Breast epithelium (tissue), 4 donors: ENCODE measurements around the gene SLC25A42. TPM values are rescaled to one million over a fixed set of nuclear protein-coding genes. Genes with fewer than 3 reads are reported as not detected.

Source experiments
- DNase-seq, 2 donors: peaks; one replicate each; pipeline ENCODE4 v3.0.0-alpha.2; 2019; ENCODE audit warnings: low spot score in 2 of 2
- H3K27ac ChIP-seq, 2 donors: fragments of 200-600 bp; sonication (generic) in 1 of 2; one replicate each; pipeline ENCODE4 v1.5.1; 2016 to 2019; ENCODE audit warnings: mild to moderate bottlenecking in 1 of 2
- H3K27me3 ChIP-seq, 2 donors: fragments of 200-600 bp; sonication (generic) in 1 of 2; one replicate each; pipeline versions ENCODE4 v1.5.1 to v1.6.0; 2017 to 2019; ENCODE audit warnings: control low read depth in 1 of 2, mild to moderate bottlenecking in 1 of 2
- H3K36me3 ChIP-seq: fragments of 200-600 bp; one replicate; pipeline ENCODE4 v1.5.1; 2019
- H3K4me1 ChIP-seq, 2 donors: fragments of 200-600 bp; sonication (generic); one replicate each; pipeline ENCODE4 v1.5.1; 2016 to 2019; ENCODE audit warnings: control low read depth in 1 of 2
- H3K4me3 ChIP-seq, 3 donors: fragments of 200-600 bp; sonication (generic); 1 replicate in 2 of 3; 2 replicates in 1 of 3; pipeline ENCODE4 v1.5.1; 2016 to 2019; ENCODE audit warnings: mild to moderate bottlenecking in 3 of 3, moderate library complexity in 2 of 3
- H3K9me3 ChIP-seq, 2 donors: fragments of 200-600 bp; sonication (generic) in 1 of 2; one replicate each; pipeline ENCODE4 v1.5.1; 2016 to 2019; ENCODE audit warnings: control low read depth in 1 of 2
- POLR2A ChIP-seq: fragments of 450-650 bp; IDR thresholded peaks from one replicate; pipeline ENCODE4 v1.6.1; 2016; ENCODE audit warnings: antibody characterized with exemption, mild to moderate bottlenecking, moderate library complexity
- POLR2AphosphoS5 ChIP-seq, 3 donors: sonication (generic); formaldehyde crosslinking; IDR thresholded peaks; one replicate each; pipeline ENCODE4 v1.6.1; 2017; ENCODE audit warnings: antibody characterized with exemption in 3 of 3
- intact Hi-C: fragments of 100-400 bp; cut with DNase I; formaldehyde crosslinking; loops from one replicate; pipeline ENCODE4 v1.15.1; 2023; ENCODE audit warnings: low total_unique reads
- total RNA-seq, 3 donors: library from RNA; depleted of rRNA; stranded (reverse); fragments of >200 nt; gene quantifications; one replicate each; pipeline ENCODE4 v1.1.0, GENCODE V29; 2016
- TF ChIP-seq, protein P1 (sequence below), 3 donors: fragments of 450-650 bp; IDR thresholded peaks; one replicate each; pipeline ENCODE4 v1.5.1; 2016 to 2017; ENCODE audit warnings: antibody characterized with exemption in 3 of 3, mild to moderate bottlenecking in 3 of 3, moderate library complexity in 3 of 3

SLC25A42 gene
- total RNA-seq, 3 donors from 2014 or later = 6.4 to 12.8 (median 9.8) TPM

DNA sequence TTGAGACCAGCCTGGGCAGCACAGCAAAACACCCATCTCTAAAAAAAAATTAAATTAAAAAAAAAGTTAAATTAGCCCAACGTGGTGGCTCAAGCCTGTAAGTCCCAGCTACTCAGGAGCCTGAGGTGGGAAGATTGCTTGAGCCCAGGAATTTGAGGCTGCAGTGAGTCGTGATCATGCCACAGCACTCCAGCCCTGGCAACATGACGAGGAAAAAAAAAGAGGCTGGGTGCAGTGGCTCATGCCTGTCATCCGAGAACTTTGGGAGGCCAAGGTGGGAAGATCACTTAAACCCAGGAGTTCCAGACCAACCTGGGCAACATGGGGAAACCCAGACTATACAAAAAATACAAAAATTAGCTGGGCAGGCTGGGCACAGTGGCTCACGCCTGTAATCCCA is 76.7 kb downstream of the SLC25A42 start:
- H3K27me3 ChIP-seq = no peaks in the 10 kb centered on the region
- H3K36me3 ChIP-seq = no peaks in the 10 kb centered on the region
- intact Hi-C loops = no loop called here
- H3K27ac ChIP-seq = no peak overlapping the region
- H3K9me3 ChIP-seq = no peaks in the 10 kb centered on the region
- H3K4me1 ChIP-seq = no peaks in the 10 kb centered on the region
- H3K4me3 ChIP-seq = no peak overlapping the region
- no peak for DNase-seq
- TF ChIP-seq POLR2AphosphoS5 (IDR thresholded peaks at IDR 0.05) (no peak), POLR2A (no peak)
- TF ChIP-seq, protein P1, sequence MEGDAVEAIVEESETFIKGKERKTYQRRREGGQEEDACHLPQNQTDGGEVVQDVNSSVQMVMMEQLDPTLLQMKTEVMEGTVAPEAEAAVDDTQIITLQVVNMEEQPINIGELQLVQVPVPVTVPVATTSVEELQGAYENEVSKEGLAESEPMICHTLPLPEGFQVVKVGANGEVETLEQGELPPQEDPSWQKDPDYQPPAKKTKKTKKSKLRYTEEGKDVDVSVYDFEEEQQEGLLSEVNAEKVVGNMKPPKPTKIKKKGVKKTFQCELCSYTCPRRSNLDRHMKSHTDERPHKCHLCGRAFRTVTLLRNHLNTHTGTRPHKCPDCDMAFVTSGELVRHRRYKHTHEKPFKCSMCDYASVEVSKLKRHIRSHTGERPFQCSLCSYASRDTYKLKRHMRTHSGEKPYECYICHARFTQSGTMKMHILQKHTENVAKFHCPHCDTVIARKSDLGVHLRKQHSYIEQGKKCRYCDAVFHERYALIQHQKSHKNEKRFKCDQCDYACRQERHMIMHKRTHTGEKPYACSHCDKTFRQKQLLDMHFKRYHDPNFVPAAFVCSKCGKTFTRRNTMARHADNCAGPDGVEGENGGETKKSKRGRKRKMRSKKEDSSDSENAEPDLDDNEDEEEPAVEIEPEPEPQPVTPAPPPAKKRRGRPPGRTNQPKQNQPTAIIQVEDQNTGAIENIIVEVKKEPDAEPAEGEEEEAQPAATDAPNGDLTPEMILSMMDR (IDR thresholded peaks at IDR 0.05) = no peak

DNA sequence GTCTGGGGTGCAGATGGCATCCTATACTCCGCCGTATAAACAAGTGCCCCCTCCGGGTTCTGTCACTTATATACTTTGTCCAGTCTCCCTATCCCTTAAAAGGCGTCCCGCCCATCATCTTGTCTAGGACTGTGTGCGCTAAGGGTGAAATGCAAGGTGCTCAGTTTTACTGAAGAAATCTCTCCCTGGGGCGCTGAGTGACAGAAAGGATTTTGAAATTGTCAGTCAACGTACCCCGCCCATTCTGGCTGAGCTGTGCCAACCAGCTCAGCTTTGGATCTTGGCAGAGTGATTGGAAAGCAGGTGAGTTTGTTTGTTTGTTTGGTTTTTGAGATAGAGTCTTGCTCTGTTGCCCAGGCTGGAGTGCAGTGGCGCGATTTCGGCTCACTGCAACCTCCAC is 78.6 kb downstream of the SLC25A42 start:
- Histone ChIP-seq H3K27ac (no peak overlapping the region), H3K4me1 (no peaks in the 10 kb centered on the region), H3K36me3 (no peaks in the 10 kb centered on the region), H3K9me3 (no peaks in the 10 kb centered on the region), H3K4me3 (no peak overlapping the region), H3K27me3 (no peaks in the 10 kb centered on the region)
- intact Hi-C loops = no loop called here
- no peak for DNase-seq
- TF ChIP-seq, protein P1 (IDR thresholded peaks at IDR 0.05) = no peak
- no peak for TF ChIP-seq POLR2AphosphoS5 (IDR thresholded peaks at IDR 0.05)
- TF ChIP-seq POLR2A = no peak

DNA sequence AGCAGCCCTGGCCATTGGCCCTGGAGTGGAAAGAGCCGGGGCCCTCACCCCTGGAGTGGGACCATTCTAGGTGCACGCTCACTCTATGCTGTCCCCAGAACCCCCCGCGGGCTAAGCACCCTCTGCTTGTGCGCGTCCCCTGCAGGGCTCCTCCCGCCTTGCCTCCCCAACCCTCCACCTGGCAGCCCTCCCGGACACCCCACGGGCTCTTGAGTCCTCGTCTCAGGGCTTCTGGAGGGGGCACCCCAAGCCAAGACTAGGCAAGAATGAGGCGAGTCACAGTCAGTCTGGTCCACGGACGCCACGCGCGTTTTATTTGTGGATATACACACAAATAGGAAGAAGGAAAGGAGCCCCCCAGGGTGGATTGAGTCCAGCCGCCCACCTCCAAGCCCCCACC is 81.5 kb downstream of the SLC25A42 start:
- no peaks in the 10 kb centered on the region for H3K9me3 ChIP-seq
- no peak for DNase-seq
- TF ChIP-seq POLR2AphosphoS5 (IDR thresholded peaks at IDR 0.05) = no peak
- no peaks in the 10 kb centered on the region for H3K36me3 ChIP-seq
- H3K27ac ChIP-seq = peak overlapping the region in 1 of 2 donors; percentile 3
- no peaks in the 10 kb centered on the region for H3K27me3 ChIP-seq
- intact Hi-C loops = no loop called here
- peak overlapping the region in 2 of 3 donors; percentile 39 to 53 for H3K4me3 ChIP-seq
- H3K4me1 ChIP-seq = no peaks in the 10 kb centered on the region

DNA sequence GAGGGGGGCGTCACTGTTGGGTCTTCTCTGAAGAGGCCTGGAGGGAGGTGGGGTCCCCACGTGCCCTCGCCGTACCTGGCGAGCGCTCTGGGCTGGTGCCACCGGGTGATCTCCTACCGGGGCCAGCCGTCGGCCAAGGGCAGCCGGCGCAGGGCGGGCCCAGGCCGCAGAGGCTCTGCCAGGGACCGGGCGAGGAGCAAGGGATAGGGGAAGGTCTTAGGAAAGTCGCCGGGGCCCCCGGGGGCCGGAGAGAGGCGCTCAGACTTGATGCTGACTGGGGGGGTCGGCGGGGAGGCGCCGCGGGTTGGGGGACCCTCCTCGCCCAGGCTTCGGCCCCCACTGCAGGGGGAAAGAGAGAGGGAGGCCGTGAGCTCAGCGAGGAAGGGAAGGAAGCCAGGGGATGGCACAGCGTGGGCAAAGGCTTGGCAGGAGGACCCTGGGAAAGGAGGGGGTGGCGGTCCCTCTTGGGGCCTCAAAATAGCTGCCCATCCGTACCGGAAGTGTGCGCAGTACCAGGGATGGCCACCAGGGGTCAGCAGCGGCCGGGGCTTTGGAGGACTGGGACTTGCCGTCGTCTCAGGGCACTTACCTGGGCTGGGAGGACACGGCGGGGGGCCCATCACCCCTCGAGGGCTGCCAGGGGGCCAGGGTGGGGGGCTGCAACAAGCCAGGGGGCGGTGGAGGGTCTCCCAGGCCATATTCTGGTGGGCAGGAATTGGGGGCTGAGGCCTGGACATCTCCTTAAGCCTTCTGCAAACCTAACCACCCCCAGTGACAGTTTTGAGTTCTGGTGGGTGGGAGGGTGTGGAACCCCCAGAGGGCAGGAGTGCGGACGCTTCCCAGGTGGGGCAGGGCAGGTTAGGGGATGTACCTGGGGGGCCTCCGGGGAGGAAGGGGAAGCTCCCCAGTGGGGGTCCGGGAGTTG is 82.2 kb downstream of the SLC25A42 start:
- no peaks in the 10 kb centered on the region for H3K4me1 ChIP-seq
- no peaks in the 10 kb centered on the region for H3K9me3 ChIP-seq
- TF ChIP-seq, protein P1 (IDR thresholded peaks at IDR 0.05) = peak; percentile 89 to 99 (median 94)
- TF ChIP-seq POLR2A = no peak
- TF ChIP-seq POLR2AphosphoS5 (IDR thresholded peaks at IDR 0.05) = peak in 1 of 3 donors; percentile 16
- H3K4me3 ChIP-seq = peak overlapping the region in 2 of 3 donors; percentile 39 to 53
- H3K27me3 ChIP-seq = no peaks in the 10 kb centered on the region
- intact Hi-C loops = no loop called here
- peak; percentile 75 to 83 for DNase-seq
- H3K36me3 ChIP-seq = no peaks in the 10 kb centered on the region
- peak overlapping the region; percentile 3 to 41 for H3K27ac ChIP-seq

DNA sequence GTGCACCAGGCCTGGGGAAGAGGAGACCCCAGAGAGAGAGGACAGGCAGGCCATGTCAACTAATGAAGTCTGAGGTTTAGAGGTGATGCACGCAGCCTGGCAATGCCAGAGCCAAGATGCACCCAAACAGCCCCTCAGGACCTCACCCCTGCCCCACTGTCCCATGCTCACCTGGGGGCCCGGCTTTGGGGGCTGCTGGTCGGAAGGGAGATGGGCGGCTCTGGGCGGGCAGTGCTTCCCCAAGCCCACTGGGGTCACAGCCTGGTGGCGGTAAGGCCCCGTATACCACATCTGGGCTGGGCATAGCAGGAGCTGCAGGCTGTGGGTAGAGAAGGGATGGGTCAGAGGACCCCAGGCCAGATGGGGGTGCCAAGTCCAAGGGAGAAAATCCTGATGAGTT is 83.1 kb downstream of the SLC25A42 start:
- DNase-seq = no peak
- no peaks in the 10 kb centered on the region for H3K4me1 ChIP-seq
- H3K9me3 ChIP-seq = no peaks in the 10 kb centered on the region
- intact Hi-C loops = no loop called here
- no peaks in the 10 kb centered on the region for H3K36me3 ChIP-seq
- H3K27me3 ChIP-seq = no peaks in the 10 kb centered on the region
- TF ChIP-seq, protein P1 (IDR thresholded peaks at IDR 0.05) = no peak
- TF ChIP-seq POLR2A = no peak
- TF ChIP-seq POLR2AphosphoS5 (IDR thresholded peaks at IDR 0.05) = no peak
- H3K4me3 ChIP-seq = no peak overlapping the region
- no peak overlapping the region for H3K27ac ChIP-seq
